HepG2 (cell line): ENCODE results near the gene ZNF503. TPM values are rescaled to one million over a fixed set of nuclear protein-coding genes. Genes with fewer than 3 reads are reported as not detected.

Experiments
- ATF1 ChIP-seq: IDR thresholded peaks from 2 replicates; pipeline ENCODE4 v1.6.1; 2016; ENCODE audit warnings: mild to moderate bottlenecking, control low read depth
- BORCS8-MEF2B ChIP-seq: sonication (generic); formaldehyde crosslinking; IDR thresholded peaks from 2 replicates; pipeline ENCODE4 v1.8.0; 2022; ENCODE audit warnings: mild to moderate bottlenecking, missing genetic modification reagents
- CHD4 ChIP-seq: fragments of 200-600 bp; sonication (generic); IDR thresholded peaks from 2 replicates; pipeline ENCODE4 v1.7.0; 2017; ENCODE audit warnings: mild to moderate bottlenecking, low read length, borderline replicate concordance
- DNMT3B ChIP-seq: conservative IDR thresholded peaks from 2 replicates; pipeline ENCODE4 v1.6.1; 2016; ENCODE audit warnings: missing biosample characterization, control low read depth
- FUBP1 ChIP-seq: sonication (generic); formaldehyde crosslinking; IDR thresholded peaks from 2 replicates; pipeline ENCODE4 v1.5.1; 2020; ENCODE audit warnings: missing genetic modification reagents, mild to moderate bottlenecking, borderline replicate concordance
- KLF13 ChIP-seq: sonication (generic); formaldehyde crosslinking; IDR thresholded peaks from 2 replicates; pipeline ENCODE4 v1.4.0; 2020; ENCODE audit warnings: mild to moderate bottlenecking, missing genetic modification reagents
- NFE2L1 ChIP-seq: sonication (generic); formaldehyde crosslinking; IDR thresholded peaks from 2 replicates; pipeline ENCODE4 v1.4.0; 2020; ENCODE audit warnings: missing genetic modification reagents, mild to moderate bottlenecking, borderline replicate concordance
- PATZ1 ChIP-seq: sonication (generic); formaldehyde crosslinking; IDR thresholded peaks from 2 replicates; pipeline ENCODE4 v1.4.0; 2020; ENCODE audit warnings: missing genetic modification reagents
- RARG ChIP-seq: sonication (generic); formaldehyde crosslinking; IDR thresholded peaks from 2 replicates; pipeline ENCODE4 v1.4.0; 2020; ENCODE audit warnings: low read depth, mild to moderate bottlenecking, missing genetic modification reagents
- REPIN1 ChIP-seq: sonication (generic); formaldehyde crosslinking; IDR thresholded peaks from 2 replicates; pipeline ENCODE4 v1.8.0; 2022; ENCODE audit warnings: missing genetic modification reagents, low read depth, mild to moderate bottlenecking, borderline replicate concordance
- RXRB ChIP-seq: IDR thresholded peaks from 2 replicates; pipeline ENCODE4 v1.6.1; 2016; ENCODE audit warnings: borderline replicate concordance, missing genetic modification reagents, missing compliant biosample characterization
- SP1 ChIP-seq, 2 experiments: fragments of 450-650 bp in 1 of 2; sonication (generic) in 1 of 2; formaldehyde crosslinking in 1 of 2; IDR thresholded peaks; 2 replicates each; pipeline versions ENCODE4 v1.4.0 to v1.6.1; 2016 to 2020; ENCODE audit warnings: missing genetic modification reagents in 1 of 2
- STAG1 ChIP-seq: sonication (generic); formaldehyde crosslinking; IDR thresholded peaks from 2 replicates; pipeline ENCODE4 v1.4.0; 2020; ENCODE audit warnings: missing genetic modification reagents
- TFDP2 ChIP-seq: sonication (generic); formaldehyde crosslinking; IDR thresholded peaks from 2 replicates; pipeline ENCODE4 v1.4.0; 2020; ENCODE audit warnings: missing genetic modification reagents
- TIGD3 ChIP-seq: sonication (generic); formaldehyde crosslinking; IDR thresholded peaks from 2 replicates; pipeline ENCODE4 v1.5.1; 2020; ENCODE audit warnings: mild to moderate bottlenecking, missing genetic modification reagents, borderline replicate concordance
- YY1 ChIP-seq: IDR thresholded peaks from 2 replicates; pipeline ENCODE4 v1.6.1; 2011; ENCODE audit warnings: low read length, low read depth, moderate library complexity, mild to moderate bottlenecking; ENCODE audit not compliant: insufficient read depth, insufficient replicate concordance
- ZBTB25 ChIP-seq: IDR thresholded peaks from 2 replicates; pipeline ENCODE4 v1.6.1; 2018; ENCODE audit warnings: missing genetic modification reagents
- ZFP37 ChIP-seq: sonication (generic); formaldehyde crosslinking; IDR thresholded peaks from 2 replicates; pipeline ENCODE4 v1.4.0; 2020; ENCODE audit warnings: missing genetic modification reagents, borderline replicate concordance
- ZNF225 ChIP-seq: sonication (generic); formaldehyde crosslinking; IDR thresholded peaks from 2 replicates; pipeline ENCODE4 v1.4.0; 2020; ENCODE audit warnings: mild to moderate bottlenecking, missing genetic modification reagents
- ZNF616 ChIP-seq: sonication (generic); formaldehyde crosslinking; IDR thresholded peaks from 2 replicates; pipeline ENCODE4 v1.5.0; 2020; ENCODE audit warnings: low read depth, mild to moderate bottlenecking, missing genetic modification reagents
- ZNF672 ChIP-seq: sonication (generic); formaldehyde crosslinking; IDR thresholded peaks from 2 replicates; pipeline ENCODE4 v1.8.1; 2022; ENCODE audit warnings: missing genetic modification reagents
- ZNF703 ChIP-seq: sonication (generic); formaldehyde crosslinking; IDR thresholded peaks from 2 replicates; pipeline ENCODE4 v1.5.1; 2020; ENCODE audit warnings: missing genetic modification reagents, mild to moderate bottlenecking, moderate library complexity, borderline replicate concordance
- ZSCAN30 ChIP-seq: sonication (generic); formaldehyde crosslinking; IDR thresholded peaks from 2 replicates; pipeline ENCODE4 v1.5.0; 2020; ENCODE audit warnings: mild to moderate bottlenecking, missing genetic modification reagents
- polyA plus RNA-seq, 8 experiments: library from polyadenylated mRNA; depleted of rRNA in 3 of 8; stranded (reverse) in 7 of 8; unstranded in 1 of 8; fragments of >200 nt; fragmentation: Illumina TruSeq in 4 of 8; extraction: Trizol in 4 of 8; gene quantifications; 2 replicates each; pipeline versions ENCODE4 v1.2.1 to v1.2.3, GENCODE V29; 2011 to 2016; ENCODE audit warnings: low read depth in 4 of 8, missing spikeins in 1 of 8, mixed read lengths in 1 of 8; ENCODE audit not compliant: insufficient read depth in 1 of 8
- total RNA-seq, 5 experiments: library from RNA; depleted of rRNA; stranded (reverse); fragments of >200 nt; fragmentation: Illumina TruSeq; extraction: Trizol; gene quantifications; 2 replicates each; pipeline ENCODE4 v1.2.3, GENCODE V29; 2016; ENCODE audit warnings: low read depth in 1 of 5

ZNF503 gene
- total and polyA plus RNA-seq, 2 of the 13 experiments (the other 11 are each of a cell fraction or from before 2014, with no cell fraction given): 2.7 to 8.3 TPM

- TF ChIP-seq TFDP2: no peak
- no peak for TF ChIP-seq REPIN1 (CRISPR knock-in tag)
- no peak for TF ChIP-seq ATF1 (CRISPR knock-in tag)
- TF ChIP-seq ZFP37 (CRISPR knock-in tag): no peak
- TF ChIP-seq CHD4: no peak
- no peak for TF ChIP-seq ZBTB25 (CRISPR knock-in tag)
- TF ChIP-seq ZNF225 (CRISPR knock-in tag): no peak
- no peak for TF ChIP-seq DNMT3B (CRISPR knock-in tag)
- no peak for TF ChIP-seq RXRB (CRISPR knock-in tag)
- TF ChIP-seq STAG1 (CRISPR knock-in tag): peak; percentile 54
- no peak for TF ChIP-seq ZNF616
- TF ChIP-seq ZNF672 (CRISPR knock-in tag): no peak
- TF ChIP-seq PATZ1 (CRISPR knock-in tag): peak; percentile 74
- TF ChIP-seq SP1 (IDR thresholded peaks at IDR 0.05): no peak
- TF ChIP-seq SP1 (CRISPR knock-in tag; IDR thresholded peaks at IDR 0.05): no peak
- TF ChIP-seq YY1: no peak
- no peak; the same call in 1 of the 2 replicates for TF ChIP-seq BORCS8-MEF2B
- TF ChIP-seq TIGD3 (CRISPR knock-in tag): no peak
- no peak for TF ChIP-seq FUBP1 (CRISPR knock-in tag)
- no peak for TF ChIP-seq RARG (CRISPR knock-in tag)
- no peak for TF ChIP-seq ZNF703 (CRISPR knock-in tag)
- no peak for TF ChIP-seq KLF13 (CRISPR knock-in tag)
- no peak for TF ChIP-seq NFE2L1 (CRISPR knock-in tag)
- no peak for TF ChIP-seq ZSCAN30 (CRISPR knock-in tag)
These were observed 2.0 kb downstream of the ZNF503 start (continued) for GRCh38 chr10:75399461-75400162.
